ENCODE data around the gene AOAH. TPM values are rescaled to one million over a fixed set of nuclear protein-coding genes. Genes with fewer than 3 reads are reported as not detected.

Gene AOAH, protein sequence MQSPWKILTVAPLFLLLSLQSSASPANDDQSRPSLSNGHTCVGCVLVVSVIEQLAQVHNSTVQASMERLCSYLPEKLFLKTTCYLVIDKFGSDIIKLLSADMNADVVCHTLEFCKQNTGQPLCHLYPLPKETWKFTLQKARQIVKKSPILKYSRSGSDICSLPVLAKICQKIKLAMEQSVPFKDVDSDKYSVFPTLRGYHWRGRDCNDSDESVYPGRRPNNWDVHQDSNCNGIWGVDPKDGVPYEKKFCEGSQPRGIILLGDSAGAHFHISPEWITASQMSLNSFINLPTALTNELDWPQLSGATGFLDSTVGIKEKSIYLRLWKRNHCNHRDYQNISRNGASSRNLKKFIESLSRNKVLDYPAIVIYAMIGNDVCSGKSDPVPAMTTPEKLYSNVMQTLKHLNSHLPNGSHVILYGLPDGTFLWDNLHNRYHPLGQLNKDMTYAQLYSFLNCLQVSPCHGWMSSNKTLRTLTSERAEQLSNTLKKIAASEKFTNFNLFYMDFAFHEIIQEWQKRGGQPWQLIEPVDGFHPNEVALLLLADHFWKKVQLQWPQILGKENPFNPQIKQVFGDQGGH
- polyA plus RNA-seq (ENCODE audit: insufficient read length in 10 of 10): 1 to 10 TPM; 2.3 to 5.0 (median 3.5) TPM
- long read RNA-seq, donor 1, partial matches to known transcripts: 0 of 1 reads
- long read RNA-seq, donor 1, other reads (novel, unspliced or antisense): 0 of 1 reads
- long read RNA-seq, donor 2: 0 reads
- long read RNA-seq, donor 3: 0 reads
- long read RNA-seq, donor 4: 0 reads
- long read RNA-seq, donor 5, partial matches to known transcripts: 0 of 1 reads
- long read RNA-seq, donor 5, other reads (novel, unspliced or antisense): 0 of 1 reads
- long read RNA-seq, donor 6: 0 reads
- long read RNA-seq, donor 7, partial matches to known transcripts: 0 of 1 reads
- long read RNA-seq, donor 7, other reads (novel, unspliced or antisense): 0 of 1 reads
- long read RNA-seq, donor 8: 0 reads
- long read RNA-seq, donor 9: 0 reads

DNA sequence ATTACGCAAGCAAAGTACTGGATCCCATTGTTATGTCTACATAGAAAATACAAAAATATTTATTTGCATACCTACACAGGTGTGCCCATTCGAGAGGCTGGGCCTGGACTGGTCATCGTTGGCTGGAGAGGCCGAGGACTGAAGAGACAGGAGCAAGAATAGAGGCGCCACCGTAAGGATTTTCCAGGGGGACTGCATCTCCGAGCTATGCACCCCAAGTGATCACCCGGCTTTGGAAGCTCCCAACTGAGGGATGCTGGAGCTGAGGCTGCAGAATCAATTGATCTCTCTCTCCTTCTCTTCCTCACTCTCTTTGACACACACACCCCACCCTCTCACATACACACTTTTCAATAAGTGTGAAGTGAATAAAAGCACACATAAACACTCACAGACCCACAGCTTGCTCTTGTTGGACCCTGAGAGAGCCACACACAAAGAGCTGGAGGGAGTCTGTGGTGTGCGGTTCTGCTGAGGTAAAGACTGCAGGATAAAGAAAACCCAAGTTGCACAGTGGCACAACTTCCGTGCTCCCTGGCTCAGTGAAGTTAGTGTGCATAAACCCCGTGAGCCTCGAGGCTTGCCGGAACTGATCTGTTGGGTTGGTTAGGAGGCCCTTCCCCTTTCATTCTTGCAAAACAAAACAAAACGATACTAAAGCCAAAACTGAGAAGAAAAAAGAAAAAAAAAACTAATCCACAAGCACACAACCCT is at the start of gene AOAH:
AOAH (minus strand) TSS at position 544 of the 714 bp plus-strand sequence; CDS start at position 198, 346 bp downstream.
- peak in 2 of 3 donors; percentile 36 to 46 for DNase-seq

DNA sequence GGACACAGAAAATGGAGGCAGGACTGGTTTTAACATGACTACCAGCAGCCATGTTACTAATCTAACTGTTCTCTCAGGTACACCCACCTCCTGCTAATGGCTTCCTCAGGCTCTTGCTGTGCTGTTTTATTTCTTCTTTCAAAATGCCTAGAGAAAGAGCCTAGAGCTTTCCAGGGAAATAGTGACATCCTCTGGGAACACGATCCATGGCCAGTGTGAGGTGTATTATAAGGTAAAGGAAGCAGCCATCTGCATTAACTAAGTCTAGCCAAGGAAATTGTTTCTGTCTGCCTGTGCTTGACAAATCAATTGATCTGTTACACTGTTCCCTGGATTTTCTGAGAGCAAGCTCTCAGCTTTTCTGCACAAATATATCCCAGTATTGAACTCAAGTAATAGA is 42.2 kb upstream of the AOAH start:
- no peak for DNase-seq

DNA sequence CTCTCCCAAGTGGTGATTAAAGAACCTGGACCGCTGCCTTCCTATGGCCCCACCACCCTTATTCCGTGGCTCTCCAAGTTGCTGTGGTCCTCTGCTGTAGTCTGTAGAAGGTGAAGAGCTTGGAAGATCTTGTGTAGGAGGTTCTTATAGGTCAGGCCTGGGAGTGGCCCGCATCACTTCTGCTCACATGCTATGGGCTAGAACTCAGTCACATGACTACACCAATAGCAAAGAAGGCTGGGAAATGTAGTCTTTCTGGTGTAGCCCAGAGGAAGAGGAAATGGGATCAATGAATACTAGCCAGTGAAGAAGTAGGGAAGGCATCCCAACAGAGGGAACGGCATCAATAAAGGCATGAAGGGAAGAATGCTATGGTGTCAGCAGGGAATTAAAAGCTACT is 41.3 kb upstream of the AOAH start:
- no peak for DNase-seq

DNA sequence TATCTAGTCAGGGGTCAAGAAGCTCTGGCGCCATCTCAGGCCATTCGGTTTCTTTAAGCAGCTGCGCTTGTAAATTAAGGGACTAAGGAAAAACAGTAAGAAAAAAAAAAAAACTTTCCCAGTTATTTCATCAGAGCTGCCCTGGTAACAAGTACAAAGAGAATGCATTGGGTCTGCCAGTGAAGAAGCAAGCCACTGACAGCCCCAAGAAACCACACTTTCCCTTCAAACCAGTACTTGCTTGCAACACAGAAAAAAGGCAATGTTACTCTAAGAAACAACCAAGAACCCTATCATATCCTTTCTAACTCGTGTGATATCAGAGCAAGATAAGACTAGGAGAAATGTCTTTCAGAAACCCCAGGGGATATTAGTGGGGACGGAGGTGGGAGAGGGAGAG is 40.6 kb upstream of the AOAH start:
- DNase-seq: no peak

DNA sequence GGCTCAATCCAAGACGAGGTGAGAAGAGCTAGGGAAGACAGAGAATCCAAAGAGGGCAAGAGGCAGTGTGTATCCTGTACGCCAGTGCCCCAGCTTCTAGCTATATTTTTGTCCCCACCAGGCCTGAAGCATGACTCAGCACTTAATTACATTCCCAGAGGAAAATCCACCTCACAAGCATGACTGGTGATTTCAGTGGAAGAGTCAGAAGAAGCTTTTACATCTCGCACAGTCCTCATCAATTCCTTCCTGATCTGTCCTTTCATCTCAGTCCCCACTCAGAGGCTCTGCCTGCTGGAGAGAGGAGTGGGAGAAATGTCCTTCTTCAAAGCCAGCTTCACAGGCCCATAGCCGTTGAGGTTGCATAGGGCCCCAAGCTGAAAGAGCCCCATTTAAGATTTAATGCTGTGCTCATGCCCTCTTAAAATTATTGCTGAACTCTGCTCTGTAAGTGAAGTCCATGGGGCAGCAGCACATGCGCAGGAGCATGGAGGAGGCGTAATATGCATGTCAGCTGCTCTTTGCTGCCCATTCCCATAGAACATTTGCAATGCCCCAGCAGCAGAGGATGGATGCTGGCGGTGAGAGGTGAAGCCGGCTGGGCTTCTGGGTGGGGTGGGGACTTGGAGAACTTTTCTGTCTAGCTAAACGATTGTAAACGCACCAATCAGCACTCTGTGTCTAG is 39.0 kb upstream of the AOAH start:
- DNase-seq: no peak

DNA sequence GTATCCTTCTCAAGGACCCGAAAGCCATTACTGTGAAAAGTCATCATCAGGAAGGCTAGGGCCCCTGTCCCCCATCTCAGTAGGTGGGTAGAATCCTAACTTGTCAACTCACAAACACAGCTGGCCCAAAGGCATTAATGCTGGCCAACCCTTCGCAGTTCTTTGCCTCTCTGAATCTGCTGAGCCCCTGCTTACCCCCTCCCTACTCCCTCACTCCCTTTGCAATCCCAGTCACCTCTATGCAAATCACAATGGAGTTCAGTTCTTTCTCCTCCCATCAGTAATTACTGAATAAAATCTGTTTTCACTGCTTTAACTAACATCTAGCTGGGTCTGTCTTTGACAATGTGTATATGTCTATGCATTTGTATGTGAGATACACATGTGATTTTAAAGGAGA is 38.1 kb upstream of the AOAH start:
- DNase-seq: no peak

DNA sequence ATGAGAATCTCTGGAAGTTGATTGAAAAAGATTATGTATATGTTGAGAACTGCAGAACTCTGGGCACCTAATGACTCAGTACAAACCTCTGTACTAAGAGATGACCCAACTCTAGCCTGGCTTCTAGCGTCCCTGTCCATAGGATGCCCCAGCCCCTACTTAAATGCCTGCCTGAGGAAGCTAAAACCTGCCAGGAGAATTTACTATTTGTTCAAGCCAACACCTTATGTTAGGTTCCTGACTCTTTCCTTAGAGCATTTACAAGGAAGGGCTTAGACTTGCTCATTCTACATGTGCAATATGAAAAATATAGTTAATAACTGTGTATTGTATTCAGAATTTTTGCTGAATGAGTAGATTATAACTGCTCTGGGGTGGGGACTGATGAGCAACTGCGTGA is 37.5 kb upstream of the AOAH start:
- DNase-seq: no peak

DNA sequence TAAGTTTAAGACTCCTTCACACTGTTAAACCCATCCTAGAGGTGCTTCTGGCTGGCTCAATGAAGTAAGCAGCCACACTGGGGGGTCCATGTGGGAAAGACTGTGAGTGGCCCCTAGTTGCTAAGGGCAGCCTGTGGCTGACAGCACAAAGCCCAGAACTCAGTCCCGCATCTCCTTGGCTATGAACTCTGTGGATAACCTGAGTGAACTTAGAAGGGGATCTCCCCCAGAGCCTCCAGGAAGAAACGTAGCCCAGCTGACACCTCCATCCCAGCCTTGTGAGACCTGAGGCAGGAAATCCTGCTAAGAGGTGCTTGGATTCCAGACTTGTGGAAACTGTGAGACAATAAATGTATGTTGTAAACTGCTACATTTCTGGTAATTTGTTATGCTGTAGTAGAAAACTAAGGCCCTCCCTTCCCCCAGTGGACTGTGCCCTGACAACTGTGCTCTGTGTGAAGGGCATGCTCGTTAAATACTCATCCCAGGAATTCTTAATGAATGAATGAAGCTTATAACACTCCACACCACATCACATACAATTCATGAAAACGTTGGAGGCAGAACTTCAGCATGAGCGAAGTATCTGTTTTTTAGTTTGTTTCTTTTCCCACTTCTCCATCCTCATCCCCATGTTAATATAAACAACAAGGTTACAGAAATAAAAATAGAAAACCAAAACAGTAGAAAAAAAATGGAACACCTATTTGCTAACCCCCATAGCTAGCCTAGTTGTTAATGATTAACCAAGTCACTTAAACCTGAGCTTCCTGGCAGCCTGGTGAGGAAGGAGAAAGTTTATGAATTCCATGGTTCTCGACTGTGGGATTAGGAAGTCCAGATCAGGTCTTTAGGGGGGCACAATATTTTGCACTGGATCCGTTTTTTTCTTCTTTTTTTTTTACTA is 36.8 kb upstream of the AOAH start:
- no peak for DNase-seq

DNA sequence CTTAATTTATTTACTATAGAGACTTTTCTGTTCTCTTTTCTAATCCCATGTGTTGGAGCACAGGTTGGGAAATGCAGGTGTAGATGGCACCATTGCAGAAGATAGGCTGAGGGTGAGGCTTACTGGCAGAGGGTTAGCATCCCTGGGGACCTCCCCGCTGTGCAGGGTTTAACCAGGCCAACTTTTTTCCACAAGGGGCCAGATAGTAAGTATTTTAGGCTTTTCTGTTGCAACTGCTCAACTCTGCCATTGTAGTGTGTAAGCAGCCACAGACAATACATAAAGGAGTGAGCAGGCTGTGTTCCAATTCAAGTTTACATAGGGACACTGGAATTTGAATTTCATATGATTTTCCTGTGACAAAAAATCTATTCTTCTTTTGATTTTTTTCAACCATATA is 34.6 kb upstream of the AOAH start:
- no peak for DNase-seq

DNA sequence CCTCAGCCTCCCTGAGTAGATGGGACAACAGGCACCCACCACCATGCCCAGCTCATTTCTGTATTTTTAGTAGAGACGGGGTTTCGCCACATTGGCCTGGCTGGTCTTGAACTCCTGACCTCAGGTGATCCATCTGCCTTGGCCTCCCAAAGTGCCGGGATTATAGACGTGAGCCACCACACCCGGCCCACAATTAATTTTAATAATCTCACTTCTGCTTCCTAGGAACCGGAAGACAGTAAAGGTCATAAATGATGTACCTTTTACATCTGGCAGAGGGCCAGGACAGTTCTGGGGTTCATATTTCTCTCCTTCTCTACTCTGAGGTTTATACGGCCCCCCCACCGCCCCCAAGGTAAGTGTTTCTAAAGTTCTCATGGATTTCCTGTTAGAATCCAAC is 31.2 kb upstream of the AOAH start:
- no peak for DNase-seq

DNA sequence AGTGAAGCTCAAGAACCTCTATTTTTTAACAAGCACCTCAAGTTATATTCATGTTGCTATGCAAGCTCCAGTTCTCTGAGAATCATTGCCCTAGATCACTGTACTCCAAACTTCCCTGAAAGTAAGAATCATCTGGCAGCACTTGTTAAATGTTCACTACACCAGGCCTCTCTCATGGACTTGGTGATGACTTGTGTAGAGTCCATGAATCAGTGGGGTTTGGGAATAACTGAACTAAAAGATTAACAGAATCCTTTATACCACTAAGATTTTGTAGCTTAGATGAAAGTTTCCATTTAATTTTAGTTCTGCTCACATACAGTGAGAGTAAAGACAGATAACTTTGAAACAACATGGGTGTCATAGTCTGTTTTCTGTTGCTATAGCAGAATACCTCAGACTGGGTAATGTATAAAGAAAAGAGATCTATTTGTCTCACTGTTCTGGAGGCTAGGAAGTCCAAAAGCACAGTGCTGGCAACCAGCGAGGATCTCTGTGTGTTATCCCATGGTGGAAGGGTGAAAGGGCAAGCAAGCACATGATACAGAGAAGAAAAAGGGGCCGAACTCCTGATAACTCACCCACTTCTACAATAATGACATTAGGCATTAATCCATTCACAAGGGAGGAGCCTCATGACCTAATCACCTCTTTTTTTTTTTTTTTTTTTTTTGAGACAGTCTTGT is 27.9 kb upstream of the AOAH start:
- no peak for DNase-seq

DNA sequence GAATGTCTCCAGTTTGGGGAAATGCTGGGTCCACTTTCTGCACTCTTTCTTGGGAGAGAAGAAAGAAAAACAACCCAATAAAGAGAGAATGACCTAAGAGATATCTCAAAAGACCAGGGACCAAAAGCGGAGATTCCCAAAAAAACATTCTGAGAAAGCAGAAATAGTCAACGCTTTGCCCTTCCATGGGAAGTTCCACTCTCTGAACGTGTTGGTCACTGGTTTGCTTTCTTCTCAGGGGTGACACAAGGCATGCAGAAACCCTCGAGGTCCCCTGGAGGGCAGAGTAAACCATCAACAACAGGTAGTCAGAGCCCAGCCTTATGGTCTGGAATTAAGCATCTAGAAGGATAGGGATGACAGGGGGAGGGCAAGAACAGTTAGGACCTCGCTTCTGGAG is 26.2 kb upstream of the AOAH start:
- DNase-seq: no peak

DNA sequence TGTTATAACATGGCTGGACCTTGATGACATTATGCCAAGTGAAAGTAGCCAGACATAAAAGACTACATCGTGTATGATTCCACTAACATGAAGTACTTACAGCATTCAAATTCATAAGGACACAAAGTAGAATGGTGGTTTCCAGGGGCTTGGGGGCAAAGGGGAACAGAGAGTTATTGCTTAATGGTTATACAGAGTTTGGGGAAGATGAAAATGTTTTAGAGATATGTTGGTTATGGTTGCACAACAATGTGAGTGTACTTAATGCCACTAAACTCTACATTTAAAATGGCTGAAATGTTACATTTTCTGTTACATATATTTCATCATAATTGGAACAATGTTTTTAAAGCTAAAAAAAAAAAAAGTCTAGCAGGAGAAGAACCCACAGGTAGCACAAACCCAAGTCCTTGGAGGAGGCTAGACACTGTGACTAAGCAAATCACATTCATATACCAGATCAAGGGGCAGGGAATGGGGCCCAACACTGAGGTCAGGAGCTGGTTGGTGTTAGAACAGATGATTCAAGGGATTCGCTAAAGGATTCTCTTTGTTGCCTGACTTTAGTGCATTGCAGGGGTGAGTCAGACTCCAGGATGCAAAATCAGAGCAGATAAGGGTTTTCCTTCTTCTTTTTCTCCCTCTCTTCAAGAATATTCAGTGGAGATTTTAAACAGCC is 25.1 kb upstream of the AOAH start:
- DNase-seq: peak in 1 of 3 donors; percentile 5

DNA sequence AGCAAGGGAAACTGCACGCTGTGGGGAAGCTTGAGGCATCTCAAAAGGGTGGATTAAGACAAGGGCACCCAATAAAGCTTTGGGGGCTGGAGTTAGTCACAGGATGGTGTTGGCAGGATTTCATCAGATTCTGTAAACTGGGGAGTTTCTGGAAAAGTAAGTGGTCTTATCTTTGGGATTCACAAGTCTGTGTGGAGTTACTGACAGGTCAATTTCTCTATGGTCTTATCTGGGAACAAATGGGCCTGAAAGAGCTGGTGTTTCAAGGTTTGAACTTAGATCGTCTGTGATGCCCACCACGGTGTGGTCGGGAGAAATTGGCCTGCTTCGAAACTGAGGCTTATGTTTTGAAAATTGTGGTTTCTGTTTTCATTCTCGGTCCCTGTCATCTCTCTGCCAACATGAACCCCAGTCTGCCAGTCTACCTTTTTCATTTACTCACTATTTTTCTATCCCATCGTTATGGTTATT is 23.8 kb upstream of the AOAH start:
- no peak for DNase-seq

DNA sequence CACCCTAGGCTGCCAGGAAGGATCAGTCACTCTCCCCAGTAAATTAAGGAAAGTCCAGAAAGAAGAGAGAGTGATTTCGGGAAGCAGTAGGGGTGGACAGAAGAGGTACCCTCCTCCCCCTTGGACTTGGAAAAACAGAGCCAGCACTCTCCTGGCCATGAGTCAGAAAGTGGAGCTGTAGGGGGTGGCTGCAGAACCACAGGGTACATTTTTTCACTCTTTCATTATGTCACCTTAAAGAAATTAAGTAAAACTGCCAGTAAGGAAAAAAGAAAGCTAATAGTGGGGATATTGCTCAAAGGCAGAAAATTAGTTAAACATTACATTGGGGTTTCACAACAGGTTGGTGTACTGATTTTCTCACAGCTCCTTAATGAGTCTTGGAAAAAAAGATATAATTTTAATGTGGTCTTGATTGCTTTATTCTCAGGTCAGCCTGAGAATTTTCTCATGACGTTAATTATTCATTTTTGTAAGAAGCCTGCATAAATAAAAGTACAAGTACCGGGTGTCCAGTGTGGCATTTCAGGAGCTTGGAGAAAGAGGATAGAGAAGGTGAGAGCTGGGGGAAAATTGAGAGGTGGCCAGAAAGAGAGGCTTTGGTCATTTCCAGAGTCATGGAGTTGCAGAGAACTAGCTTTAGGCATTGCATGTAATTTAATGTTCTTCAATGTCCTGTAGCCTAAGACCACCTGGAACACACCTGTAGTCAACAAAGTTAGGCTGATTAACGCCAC is 23.2 kb upstream of the AOAH start:
- DNase-seq: no peak

DNA sequence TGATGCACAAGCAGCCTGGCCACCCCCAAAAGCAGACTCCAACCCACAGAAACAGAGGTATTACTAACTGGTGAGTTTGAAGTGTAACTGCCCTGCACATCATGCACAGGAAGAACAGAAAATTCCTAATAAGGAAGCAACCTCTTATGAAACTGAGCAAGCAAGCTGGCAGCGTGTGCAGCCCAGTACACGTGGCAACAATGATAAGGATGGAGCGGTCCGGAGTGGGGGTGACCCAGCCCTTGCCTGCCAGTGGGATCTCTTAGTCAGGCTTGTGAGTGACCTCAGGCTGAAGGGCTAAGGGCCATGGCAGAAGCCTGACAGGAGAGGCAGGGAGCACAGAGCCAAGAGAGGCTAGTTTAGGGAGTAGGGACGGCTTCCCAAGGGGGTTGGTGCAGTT is 22.1 kb upstream of the AOAH start:
- DNase-seq: no peak

DNA sequence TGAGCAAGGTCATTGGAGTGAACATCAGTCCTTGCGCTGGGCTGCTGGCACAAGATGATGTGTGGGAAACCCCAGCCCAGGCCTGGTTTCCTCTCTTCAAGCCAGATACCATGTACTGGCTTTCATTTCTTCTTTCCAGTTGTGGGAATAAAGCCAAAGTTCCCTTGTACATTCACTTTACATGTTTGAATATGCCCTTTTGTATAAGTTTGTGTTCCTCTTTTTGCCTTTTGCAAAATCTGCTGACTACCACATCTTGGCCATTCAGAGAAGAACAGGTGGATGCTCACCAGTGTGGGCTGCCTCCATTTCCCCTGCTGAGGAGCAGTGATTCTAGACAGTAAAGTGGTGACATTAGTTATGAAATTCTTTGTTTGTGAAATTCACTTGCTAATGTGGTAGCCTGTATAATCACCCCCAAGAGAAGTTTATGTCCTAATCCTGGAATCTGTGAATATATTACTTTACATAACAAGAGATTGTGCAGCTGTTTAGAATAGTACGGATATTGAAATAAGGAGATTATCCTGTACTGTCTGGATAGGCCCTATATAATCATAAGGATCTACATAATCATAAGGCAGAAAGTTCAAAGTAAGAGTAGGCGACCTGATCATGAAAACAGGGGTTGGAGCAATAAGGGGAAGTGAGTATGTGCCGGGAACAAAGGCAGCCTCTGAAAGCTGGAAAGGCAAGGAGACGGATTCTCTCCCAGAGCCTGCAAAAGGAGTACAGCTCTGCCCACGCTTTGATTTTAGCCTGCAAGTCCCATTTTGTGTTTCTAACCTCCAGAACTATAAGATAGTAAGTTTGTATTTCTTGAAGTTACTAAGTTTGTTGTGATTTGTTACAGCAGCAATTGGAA is 18.8 kb upstream of the AOAH start:
- peak in 1 of 3 donors; percentile 40 for DNase-seq

Measured in muscle of back (tissue), 13 donors.